ENCODE results near the gene GPRIN1. TPM values are rescaled to one million over a fixed set of nuclear protein-coding genes. Genes with fewer than 3 reads are reported as not detected.

The GPRIN1 gene
- total RNA-seq, 1 donor from 2014 or later, result 0.56 TPM

DNA sequence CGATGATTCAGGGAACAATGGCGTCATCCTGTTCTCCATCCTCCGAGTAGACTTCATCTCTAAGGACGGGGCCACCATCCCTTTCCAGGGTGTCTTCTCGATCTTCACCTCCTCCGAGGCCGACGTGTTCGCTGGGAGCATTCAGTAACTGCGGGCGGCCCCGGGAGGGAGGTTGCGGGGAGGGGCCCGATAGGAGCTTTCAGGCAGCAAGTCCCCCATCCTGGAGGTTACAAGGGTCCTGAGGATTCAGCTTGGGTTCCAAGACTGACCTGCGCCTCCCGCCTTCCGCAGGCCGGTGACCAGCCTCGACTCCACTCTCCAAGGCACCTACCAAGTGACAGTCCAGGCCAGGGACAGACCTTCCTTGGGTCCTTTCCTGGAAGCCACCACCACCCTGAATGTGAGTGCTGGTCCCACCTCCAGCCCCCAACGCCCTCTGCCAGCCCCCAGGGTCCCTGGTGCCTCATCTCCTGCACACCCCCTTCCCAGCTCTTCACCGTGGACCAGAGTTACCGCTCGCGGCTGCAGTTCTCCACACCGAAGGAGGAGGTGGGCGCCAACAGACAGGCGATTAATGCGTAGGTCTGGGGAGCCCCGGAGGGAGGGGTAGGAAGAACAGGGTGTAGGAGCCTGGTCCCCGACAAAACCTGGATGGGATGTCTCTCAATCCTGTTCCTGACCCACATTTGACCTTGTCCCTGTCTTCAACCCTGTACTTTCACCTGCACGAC, 20.8 kb downstream of the GPRIN1 start:
- no peak for ATAC-seq (ENCODE audit: poor library complexity)
- intact Hi-C loops (cut with DNase I), result no loop called here
- DNase-seq, result no peak

DNA sequence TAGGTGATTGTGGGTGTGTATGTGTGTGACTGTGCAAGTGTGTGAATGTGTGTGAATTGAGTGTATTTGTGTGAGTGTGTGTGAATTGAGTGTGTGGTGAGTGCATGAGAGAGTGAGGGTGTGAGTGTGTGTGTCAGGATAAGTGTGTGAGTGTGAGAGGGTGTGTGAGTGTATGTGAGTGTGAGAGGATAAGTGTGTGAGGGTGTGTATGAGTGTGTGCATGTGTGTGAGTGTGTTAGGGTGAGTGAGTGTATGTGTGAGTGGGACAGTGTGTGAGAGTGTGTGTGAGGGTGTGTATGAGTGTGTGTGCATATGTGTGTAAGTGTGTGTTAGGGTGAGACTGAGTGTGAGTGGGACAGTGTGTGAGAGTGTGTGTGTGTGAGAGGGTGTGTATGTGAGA, 21.7 kb downstream of the GPRIN1 start:
- no peak for ATAC-seq (ENCODE audit: poor library complexity)
- no peak for DNase-seq
- intact Hi-C loops (cut with DNase I), result no loop called here

GRCh38 chr5:176587398-176587797, 22.6 kb downstream of the GPRIN1 start:
- intact Hi-C loops (cut with DNase I), result no loop called here
- ATAC-seq (ENCODE audit: poor library complexity), result no peak
- DNase-seq, result no peak

DNA sequence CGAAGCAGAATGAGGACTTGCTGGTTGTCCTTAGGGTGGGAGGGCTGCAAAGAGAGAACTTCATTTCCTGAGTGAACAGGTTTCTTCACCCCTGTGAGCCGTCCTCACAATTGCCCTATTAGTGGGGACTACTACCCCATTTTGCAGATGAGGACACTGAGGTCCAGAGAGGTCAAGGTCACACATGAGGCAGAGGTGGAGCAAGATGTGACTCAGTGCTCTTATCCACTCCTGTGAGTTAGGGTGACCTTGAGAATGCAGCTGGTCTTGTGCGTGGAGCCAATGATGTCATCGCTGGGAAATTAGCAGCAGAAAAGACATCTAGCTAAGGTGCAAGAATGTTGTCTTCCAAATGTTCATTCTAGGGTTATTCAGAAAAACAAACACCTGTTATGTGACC, 26.9 kb downstream of the GPRIN1 start:
- DNase-seq, result no peak
- intact Hi-C loops (cut with DNase I), result no loop called here
- no peak for ATAC-seq (ENCODE audit: poor library complexity)

DNA sequence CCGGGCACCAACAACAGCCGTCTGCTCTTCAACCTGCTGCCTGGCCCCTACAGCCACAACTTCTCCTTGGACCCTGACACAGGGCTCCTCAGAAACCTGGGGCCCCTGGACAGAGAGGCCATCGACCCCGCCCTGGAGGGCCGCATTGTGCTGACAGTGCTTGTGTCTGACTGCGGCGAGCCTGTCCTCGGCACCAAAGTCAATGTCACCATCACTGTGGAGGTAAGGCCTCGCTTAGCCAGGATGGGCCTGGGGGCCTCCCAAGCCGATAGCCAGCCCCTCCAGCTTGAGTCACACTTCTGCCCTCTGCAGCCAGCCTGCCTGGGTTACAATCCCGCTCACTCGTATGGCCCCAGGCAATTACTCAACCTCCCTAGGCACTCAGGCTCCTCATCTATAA, 28.6 kb downstream of the GPRIN1 start:
- intact Hi-C loops (cut with DNase I), result no loop called here
- ATAC-seq (ENCODE audit: poor library complexity) (no peak), DNase-seq (no peak)

GRCh38 chr5:176579323-176579722, 30.6 kb downstream of the GPRIN1 start:
- DNase-seq, result no peak
- intact Hi-C loops (cut with DNase I), result loop anchor here (10.0 kb wide), 1 partner anchor 65 kb away; the partner anchor contains the start of gene TSPAN17
- ATAC-seq (ENCODE audit: poor library complexity), result no peak

- intact Hi-C loops (cut with DNase I), result loop anchor here (10.0 kb wide), 1 partner anchor 66 kb away; the partner anchor contains the start of gene TSPAN17
- ATAC-seq (ENCODE audit: poor library complexity), result peak; percentile 65
- DNase-seq, result peak; percentile 52
Measured at GRCh38 chr5:176578391-176578808, 31.6 kb downstream of the GPRIN1 start.

- no peak for ATAC-seq (ENCODE audit: poor library complexity)
- DNase-seq, result no peak
- intact Hi-C loops (cut with DNase I), result loop anchor here (10.0 kb wide), 1 partner anchor 67 kb away; the partner anchor contains the start of gene TSPAN17
Measured at GRCh38 chr5:176577312-176578176, 32.4 kb downstream of the GPRIN1 start.

- intact Hi-C loops (cut with DNase I), result loop anchor here (10.0 kb wide), 1 partner anchor 69 kb away; the partner anchor contains the start of gene TSPAN17
- DNase-seq (no peak), ATAC-seq (ENCODE audit: poor library complexity) (no peak)
Measured at GRCh38 chr5:176575488-176576422, 34.2 kb downstream of the GPRIN1 start.

DNA sequence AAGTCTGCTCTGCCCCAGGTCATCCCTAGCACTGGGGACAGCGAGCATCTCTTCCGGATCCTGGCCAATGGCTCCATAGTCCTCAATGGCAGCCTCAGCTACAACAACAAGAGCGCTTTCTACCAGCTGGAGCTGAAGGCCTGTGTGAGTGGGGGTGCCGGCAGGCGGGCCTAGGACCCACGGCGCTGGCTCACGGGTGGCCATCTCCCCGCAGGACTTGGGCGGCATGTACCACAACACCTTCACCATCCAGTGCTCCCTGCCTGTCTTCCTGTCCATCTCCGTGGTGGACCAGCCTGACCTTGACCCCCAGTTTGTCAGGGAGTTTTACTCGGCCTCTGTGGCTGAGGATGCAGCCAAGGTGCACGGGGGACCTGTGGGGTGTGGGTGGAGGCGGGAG, 34.9 kb downstream of the GPRIN1 start:
- intact Hi-C loops (cut with DNase I), result loop anchor here (10.0 kb wide), 1 partner anchor 70 kb away; the partner anchor contains the start of gene TSPAN17
- ATAC-seq (ENCODE audit: poor library complexity), result no peak
- DNase-seq, result no peak

DNA sequence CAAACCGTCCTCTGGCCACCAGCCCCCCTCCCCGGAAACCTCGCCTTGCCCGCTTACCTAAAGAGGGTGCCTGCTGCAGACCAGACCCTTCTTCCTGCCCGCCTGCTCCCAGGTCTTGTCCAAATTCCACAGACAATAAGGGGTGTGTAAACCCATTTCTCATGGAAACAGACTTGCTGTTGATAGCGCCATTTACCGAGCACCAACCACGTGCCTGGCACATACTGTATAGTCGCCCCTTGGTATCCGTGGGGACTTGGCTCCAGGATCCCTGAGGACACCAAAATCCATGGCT, 35.7 kb downstream of the GPRIN1 start:
- intact Hi-C loops (cut with DNase I), result loop anchor here (10.0 kb wide), 1 partner anchor 71 kb away; the partner anchor contains the start of gene TSPAN17
- no peak for DNase-seq
- no peak for ATAC-seq (ENCODE audit: poor library complexity)

- ATAC-seq (ENCODE audit: poor library complexity) (peak; percentile 94), DNase-seq (peak; percentile 83)
- intact Hi-C loops (cut with DNase I), result loop anchor here (10.0 kb wide), 1 partner anchor 71 kb away; the partner anchor contains the start of gene TSPAN17
Measured at GRCh38 chr5:176573564-176574296, 36.2 kb downstream of the GPRIN1 start.

DNA sequence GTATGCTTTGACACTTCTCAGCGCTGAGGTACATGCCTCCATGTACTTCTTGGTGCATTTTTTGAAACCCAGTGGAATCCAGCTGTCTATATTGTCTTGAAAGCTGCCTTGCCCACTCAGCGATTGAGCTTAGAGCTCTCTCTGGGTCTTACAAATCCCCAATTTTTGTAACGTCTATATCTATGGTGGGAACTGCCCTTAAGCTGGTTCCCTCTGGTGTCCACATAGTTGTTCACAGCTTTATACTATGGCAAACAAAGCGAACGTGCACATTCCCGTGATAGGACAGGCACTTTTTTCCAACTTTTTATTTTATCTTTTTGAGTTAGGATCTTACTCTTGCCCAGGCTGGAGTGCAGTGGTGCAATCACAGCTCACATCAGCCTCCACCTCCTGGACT, 39.9 kb downstream of the GPRIN1 start:
- intact Hi-C loops (cut with DNase I), result loop anchor here (10.0 kb wide), 1 partner anchor 75 kb away; the partner anchor contains the start of gene TSPAN17
- DNase-seq (no peak), ATAC-seq (ENCODE audit: poor library complexity) (no peak)

GRCh38 chr5:176568657-176569056, 41.3 kb downstream of the GPRIN1 start:
- DNase-seq (no peak), ATAC-seq (ENCODE audit: poor library complexity) (no peak)
- intact Hi-C loops (cut with DNase I), result no loop called here

DNA sequence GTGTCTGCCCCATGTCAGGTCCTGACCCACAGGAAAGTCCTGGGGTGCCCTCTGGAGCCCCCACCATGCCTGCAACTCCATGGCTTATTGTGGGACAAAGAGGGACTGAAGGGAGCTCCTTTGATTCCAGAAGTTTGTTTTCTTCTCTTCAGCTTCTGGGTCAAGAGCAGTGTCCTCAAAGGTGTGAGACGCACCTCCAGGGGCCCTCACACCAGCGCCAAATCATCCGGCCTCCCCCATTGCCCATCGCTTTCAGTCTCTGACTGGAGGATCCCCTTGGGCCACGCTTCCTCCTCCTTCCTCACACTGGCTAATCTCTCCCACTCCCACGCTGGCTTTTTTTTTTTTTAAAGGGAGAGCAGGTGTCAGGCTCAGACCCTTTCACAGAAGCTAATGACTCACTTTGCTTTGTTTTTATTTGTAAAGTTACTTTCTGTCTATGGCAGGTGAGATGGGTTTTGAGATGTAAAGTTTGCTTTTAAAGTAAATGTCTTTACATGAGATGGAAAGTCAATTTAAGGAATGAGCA, 44.1 kb downstream of the GPRIN1 start:
- ATAC-seq (ENCODE audit: poor library complexity), result no peak
- DNase-seq, result no peak
- intact Hi-C loops (cut with DNase I), result no loop called here

DNA sequence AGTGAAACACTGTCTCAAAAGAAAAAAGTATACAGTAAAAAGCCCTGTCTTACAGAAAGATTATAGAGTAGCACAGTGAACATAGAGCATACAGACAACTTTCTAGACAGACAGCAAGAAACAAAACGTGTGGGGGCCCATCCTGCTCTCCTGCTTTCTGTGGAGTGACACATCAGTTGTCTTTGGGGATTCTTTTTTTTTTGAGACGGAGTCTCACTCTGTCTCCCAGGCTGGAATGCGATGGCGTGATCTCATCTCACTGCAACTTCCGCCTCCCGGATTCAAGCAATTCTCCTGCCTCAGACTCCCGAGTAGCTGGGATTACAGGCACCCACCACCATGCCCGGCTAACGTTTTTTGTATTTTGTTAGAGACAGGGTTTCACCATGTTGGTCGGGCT, 46.0 kb downstream of the GPRIN1 start:
- no peak for DNase-seq
- no peak for ATAC-seq (ENCODE audit: poor library complexity)
- intact Hi-C loops (cut with DNase I), result no loop called here

DNA sequence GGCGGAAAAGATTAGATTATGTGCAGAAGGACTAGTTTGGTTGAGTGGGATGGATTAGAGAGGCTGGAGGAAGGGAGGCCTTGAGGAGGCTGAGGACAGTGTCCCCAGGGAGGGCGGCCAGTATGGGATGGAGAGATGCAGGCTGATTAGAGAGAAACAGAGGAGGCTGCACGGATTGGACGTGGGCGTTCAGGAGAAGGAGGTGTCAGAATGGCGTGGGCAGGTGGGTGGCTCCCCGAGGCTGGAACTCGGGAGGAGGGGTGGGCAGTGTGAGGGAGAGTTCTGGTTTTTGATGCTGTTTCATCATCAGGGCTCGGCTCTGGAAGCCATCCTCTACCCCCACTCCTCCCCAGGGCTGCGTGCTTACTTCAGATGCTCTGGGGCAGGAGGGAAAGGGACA, 47.8 kb downstream of the GPRIN1 start:
- ATAC-seq (ENCODE audit: poor library complexity) (no peak), DNase-seq (no peak)

DNA sequence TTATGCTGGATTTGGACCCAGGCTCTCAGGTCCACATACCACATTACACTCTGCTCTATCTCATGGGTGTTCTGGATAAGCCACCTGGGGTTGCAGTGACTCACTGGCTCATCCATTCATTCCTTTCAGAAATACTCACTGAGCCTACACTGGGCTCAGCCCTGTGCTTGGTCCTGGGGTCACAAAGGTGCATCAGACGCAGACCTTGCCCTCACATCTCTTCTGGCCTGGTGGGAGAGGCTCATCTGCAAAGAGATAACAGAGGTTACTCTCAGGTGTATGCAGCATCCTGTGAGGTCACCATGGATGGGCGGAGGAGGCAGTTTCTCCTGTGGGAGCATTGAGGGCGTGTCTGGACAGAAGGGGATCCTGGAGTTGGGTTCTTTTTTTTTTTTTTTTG, 48.7 kb downstream of the GPRIN1 start:
- no peak for ATAC-seq (ENCODE audit: poor library complexity)
- intact Hi-C loops (cut with DNase I), result no loop called here
- DNase-seq, result no peak

More for the DNA sequence above, 47.8 kb downstream of the GPRIN1 start:
- intact Hi-C loops (cut with DNase I), result no loop called here
